Ishikawa (cell line): ENCODE results near the gene PARVG.

Experiments
- CEBPB ChIP-seq: IDR thresholded peaks from 2 replicates; pipeline ENCODE4 v1.6.1; 2012
- CREB1 ChIP-seq: IDR thresholded peaks from 2 replicates; pipeline ENCODE4 v1.6.1; 2012; ENCODE audit warnings: low read depth
- EP300 ChIP-seq: IDR thresholded peaks from 2 replicates; pipeline ENCODE4 v1.6.1; 2012; ENCODE audit warnings: borderline replicate concordance
- FOXM1 ChIP-seq: IDR thresholded peaks from 2 replicates; pipeline ENCODE4 v1.6.1; 2012; ENCODE audit warnings: low read depth, borderline replicate concordance
- NFIC ChIP-seq: IDR thresholded peaks from 2 replicates; pipeline ENCODE4 v1.6.1; 2012
- RAD21 ChIP-seq: IDR thresholded peaks from 2 replicates; pipeline ENCODE4 v1.6.1; 2012; ENCODE audit warnings: low read depth
- REST ChIP-seq: IDR thresholded peaks from 2 replicates; pipeline ENCODE4 v1.6.1; 2012; ENCODE audit warnings: low read depth, mild to moderate bottlenecking
- TCF12 ChIP-seq: IDR thresholded peaks from 2 replicates; pipeline ENCODE4 v1.6.1; 2012; ENCODE audit warnings: low read depth
- TEAD4 ChIP-seq: IDR thresholded peaks from 2 replicates; pipeline ENCODE4 v1.6.1; 2012
- YY1 ChIP-seq: IDR thresholded peaks from 2 replicates; pipeline ENCODE4 v1.6.1; 2012; ENCODE audit warnings: low read depth
- TF ChIP-seq, protein P1 (sequence below): IDR thresholded peaks from 2 replicates; pipeline ENCODE4 v1.6.1; 2012

GRCh38 chr22:44147821-44148574 lies 32.7 kb upstream of the PARVG start:
- no peak for TF ChIP-seq YY1
- no peak for TF ChIP-seq TCF12
- no peak for TF ChIP-seq FOXM1
- TF ChIP-seq RAD21 = no peak
- TF ChIP-seq EP300 = no peak
- TF ChIP-seq TEAD4 = no peak
- no peak for TF ChIP-seq CREB1
- TF ChIP-seq NFIC = no peak
- TF ChIP-seq, protein P1, sequence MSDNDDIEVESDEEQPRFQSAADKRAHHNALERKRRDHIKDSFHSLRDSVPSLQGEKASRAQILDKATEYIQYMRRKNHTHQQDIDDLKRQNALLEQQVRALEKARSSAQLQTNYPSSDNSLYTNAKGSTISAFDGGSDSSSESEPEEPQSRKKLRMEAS = no peak
- TF ChIP-seq CEBPB = no peak
- TF ChIP-seq REST = no peak
